ENCODE results near the gene MPP4.

The MPP4 gene

DNA sequence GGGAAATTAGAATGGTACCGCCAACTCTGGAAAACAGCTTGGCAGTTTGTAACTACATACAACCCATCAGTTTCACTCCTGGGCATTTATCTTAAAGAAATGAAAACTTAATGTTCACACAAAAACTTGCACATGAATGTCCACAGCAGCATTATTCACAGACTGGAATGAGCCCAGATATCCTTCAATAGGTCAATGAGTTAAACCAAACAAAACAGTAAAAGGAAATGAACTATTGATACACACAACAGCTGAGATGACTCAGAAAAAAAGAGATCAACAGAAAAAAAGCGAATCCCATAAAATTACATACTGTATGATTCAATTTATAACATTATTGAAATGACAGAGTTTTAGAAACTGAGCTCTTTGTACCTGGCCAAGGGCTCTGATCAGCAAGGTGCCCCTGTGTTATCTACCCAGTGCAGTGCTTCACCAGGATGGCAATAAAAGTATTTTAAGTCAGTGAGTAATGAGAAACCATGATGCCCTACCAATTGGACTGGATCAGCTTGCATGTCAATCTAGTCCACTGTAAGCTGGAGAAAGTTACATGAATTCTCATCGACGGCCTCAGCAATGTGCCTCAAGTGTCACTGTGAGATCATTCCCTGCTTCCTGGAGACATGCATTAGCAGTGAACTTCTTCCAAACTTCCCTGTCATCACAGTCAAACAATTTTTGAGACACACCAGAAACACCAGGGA lies 77.0 kb downstream of the MPP4 start:
- DNase-seq, result no peak

DNA sequence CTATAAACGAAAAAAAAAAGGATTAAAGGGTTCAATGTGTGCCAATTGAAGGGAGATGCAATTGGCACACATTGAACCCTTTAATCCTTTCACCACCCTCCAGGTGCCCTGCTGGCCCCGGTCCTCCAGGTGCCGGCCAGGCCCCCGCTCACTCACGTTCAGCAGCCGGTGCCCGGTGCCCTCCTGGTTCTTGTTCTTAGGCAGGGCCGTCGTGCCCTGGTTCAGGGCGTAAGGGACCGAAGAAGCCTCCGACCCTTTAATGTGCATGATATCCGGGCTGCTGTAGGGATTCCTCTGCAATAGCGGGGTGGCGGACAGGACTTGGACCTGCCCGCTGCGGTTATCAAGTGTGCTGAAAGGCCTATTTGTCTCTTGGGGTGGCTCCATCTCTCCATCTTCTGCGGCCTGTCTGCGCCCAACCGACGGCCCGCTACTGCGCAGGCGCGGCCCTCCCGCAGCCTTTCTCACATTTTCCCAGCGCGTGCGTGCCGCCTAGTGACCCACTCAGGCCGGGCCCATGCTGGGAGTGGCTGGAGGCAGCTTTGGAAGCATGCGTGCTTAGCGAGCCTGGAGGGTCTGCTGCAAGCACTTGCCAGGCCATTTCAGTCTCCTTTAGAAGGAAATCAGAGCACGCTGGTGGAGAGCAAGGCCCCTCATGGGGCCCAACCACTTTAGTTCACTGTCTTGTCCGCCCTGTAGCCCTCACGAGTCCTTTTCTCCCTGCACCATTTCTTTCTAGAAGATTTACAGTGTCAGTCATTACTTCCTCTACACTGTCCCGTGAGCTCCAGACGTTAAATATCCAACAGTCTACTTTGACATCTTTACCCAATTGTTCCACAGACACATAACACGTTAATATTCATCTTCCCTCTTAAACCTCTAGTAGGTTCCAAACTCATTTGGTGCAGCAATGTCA lies 79.4 kb downstream of the MPP4 start:
- no peak for DNase-seq

DNA sequence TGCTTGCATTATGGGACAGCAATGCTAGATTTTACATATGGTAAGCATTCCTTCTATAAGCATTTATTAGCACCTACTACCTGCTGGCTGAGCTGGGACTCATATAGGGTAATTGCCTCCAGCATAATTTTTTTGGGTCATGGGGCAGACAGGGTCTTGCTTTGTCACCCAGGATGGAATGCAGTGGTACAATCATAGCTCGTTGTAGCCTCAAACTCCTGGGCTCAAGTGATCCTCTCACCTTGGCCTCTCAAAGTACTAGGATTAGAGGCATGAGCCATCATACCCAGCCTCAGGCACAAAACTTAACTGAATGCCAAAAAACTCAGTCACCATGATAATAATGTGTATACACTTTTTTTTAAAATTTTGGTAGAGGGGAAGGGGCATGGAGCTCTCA lies 90.4 kb downstream of the MPP4 start:
- DNase-seq, result no peak

DNA sequence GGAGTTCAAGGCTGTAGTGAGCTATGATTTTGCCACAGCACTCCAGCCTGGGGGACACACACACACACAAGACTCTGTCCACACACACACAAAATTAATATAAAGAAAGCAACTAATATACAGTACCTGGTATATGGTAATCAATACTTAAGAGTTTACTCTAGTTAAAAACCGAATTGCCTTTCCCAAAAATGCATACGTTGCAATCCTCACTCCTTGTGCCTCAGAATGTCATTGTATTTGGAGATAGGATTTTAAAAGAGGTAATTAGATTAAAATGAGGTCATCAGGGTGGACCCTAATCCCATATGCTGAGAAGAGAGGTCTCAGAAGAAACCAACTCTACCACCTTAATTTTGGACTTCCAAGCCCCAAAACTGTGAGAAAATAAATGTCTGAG lies 90.9 kb downstream of the MPP4 start:
- no peak for DNase-seq

DNA sequence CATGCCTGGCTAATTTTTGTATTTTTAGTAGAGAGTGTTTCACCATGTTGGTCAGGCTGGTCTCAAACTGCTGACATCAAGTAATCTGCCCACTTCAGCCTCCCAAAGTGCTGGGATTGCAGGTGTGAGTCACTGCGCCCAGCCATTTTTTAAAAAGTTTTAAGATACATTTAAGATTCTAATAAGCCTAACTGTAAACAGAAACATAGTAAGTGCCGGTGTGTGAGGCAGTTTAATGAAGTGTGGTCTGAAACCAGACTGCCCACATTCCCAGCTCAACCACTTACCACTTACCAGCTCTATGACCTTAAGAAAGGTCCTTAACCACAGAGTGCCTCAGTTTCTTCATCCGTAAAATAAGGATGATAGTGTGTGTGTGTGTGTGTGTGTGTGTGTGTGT lies 97.5 kb downstream of the MPP4 start:
- DNase-seq, result no peak

DNA sequence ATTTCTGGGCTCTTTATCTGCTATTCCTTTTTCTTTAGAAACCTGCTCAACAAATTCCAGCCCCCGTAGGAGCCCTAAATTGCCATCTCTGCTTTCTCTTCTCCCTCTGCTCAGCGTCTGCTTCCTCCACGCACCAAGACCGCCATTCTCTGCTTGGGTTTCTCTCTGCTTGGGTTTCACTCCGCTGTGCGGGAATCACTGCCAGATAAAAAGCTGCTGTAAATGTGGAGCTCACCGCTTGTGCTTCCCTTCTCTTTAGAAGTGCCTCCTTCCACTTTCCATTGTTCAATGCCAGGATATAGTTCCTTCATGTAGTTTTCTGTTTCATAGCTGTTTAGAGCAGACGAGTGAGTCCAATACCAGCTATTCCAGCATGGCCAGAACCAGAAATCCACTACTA lies 101.0 kb downstream of the MPP4 start:
- no peak for DNase-seq
